Upper lobe of right lung (tissue), 1 donor: ENCODE results near the gene EXT2. TPM values are rescaled to one million over a fixed set of nuclear protein-coding genes. Genes with fewer than 3 reads are reported as not detected.

Experiments used
- ATAC-seq: fragments of 200-7000 bp; cut with Tn5 transposase; one replicate; pipeline ENCODE4 v1.9.1; 2020; ENCODE audit warnings: mild to moderate bottlenecking, moderate library complexity
- DNase-seq: peaks from one replicate; pipeline ENCODE4 v3.0.0-alpha.2; 2020
- H3K27ac ChIP-seq: fragments of 200-600 bp; one replicate; pipeline ENCODE4 v1.8.0; 2022
- H3K27me3 ChIP-seq: fragments of 200-600 bp; one replicate; pipeline ENCODE4 v1.8.0; 2022; ENCODE audit warnings: mild to moderate bottlenecking
- H3K36me3 ChIP-seq: fragments of 200-600 bp; one replicate; pipeline ENCODE4 v1.8.0; 2022
- H3K4me1 ChIP-seq: fragments of 200-600 bp; one replicate; pipeline ENCODE4 v1.8.0; 2022
- H3K4me3 ChIP-seq: fragments of 200-600 bp; one replicate; pipeline ENCODE4 v1.8.0; 2022; ENCODE audit warnings: mild to moderate bottlenecking
- H3K9me3 ChIP-seq: fragments of 200-600 bp; one replicate; pipeline ENCODE4 v1.8.0; 2022
- CTCF ChIP-seq: fragments of 200-600 bp; IDR thresholded peaks from one replicate; pipeline ENCODE4 v1.8.0; 2022; ENCODE audit warnings: antibody characterized with exemption
- intact Hi-C: fragments of 100-400 bp; cut with DNase I; formaldehyde crosslinking; loops from one replicate; pipeline ENCODE4 v1.11.0; 2022
- total RNA-seq: library from RNA; stranded (reverse); fragmentation: NEBNext Ultra II Directional; extraction: Animal tissue kit (Norgen Biotek cat#: 25700); gene quantifications from one replicate; pipeline ENCODE4 v1.2.1, GENCODE V29; 2021
- donor health status: DM: no; HTN: yes; CAD: no; lungs with severe emphysema.

The EXT2 gene
- total RNA-seq, 1 donor from 2014 or later, result 61.2 TPM

- no peak for ATAC-seq
- Histone ChIP-seq H3K4me1 (no peaks in the 10 kb centered on the region), H3K36me3 (peaks cover 6% of the 10 kb centered on the region), H3K9me3 (no peaks in the 10 kb centered on the region), H3K4me3 (peak overlapping the region; percentile 82), H3K27me3 (no peaks in the 10 kb centered on the region), H3K27ac (peak overlapping the region; percentile 92)
- no peak for DNase-seq
- TF ChIP-seq CTCF, result no peak
- intact Hi-C loops, result no loop called here
These were observed 28.7 kb upstream of the EXT2 start for GRCh38 chr11:44066732-44067141.

DNA sequence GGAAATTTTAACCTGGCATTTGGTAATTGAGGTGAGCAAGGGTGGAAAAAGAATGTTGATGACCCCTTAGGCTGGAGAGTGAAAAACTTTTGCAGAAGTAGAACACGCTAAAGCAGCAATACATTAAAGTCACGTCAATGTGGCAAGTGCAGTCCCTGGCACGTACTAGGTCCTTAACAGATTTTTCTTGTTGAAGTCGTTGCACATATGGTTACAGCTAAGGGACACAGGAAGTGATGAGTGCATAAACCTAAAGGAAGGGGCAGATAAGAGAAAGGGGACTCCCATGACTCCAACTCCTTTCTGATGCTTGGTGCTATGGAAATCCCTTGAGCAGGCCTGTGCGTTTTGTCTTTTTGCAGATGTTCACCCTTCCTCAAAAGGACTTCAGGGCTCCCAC, 28.2 kb upstream of the EXT2 start:
- H3K4me1 ChIP-seq, result no peaks in the 10 kb centered on the region
- H3K4me3 ChIP-seq, result peak overlapping the region; percentile 82
- H3K27me3 ChIP-seq, result no peaks in the 10 kb centered on the region
- no peak for TF ChIP-seq CTCF
- intact Hi-C loops, result no loop called here
- no peak for DNase-seq
- no peaks in the 10 kb centered on the region for H3K9me3 ChIP-seq
- H3K36me3 ChIP-seq, result peaks cover 6% of the 10 kb centered on the region
- H3K27ac ChIP-seq, result no peak overlapping the region
- no peak for ATAC-seq

- ATAC-seq (no peak), DNase-seq (no peak)
- no peak overlapping the region for H3K4me3 ChIP-seq
- no peak overlapping the region for H3K27ac ChIP-seq
- no peaks in the 10 kb centered on the region for H3K27me3 ChIP-seq
- TF ChIP-seq CTCF, result no peak
- no peaks in the 10 kb centered on the region for H3K4me1 ChIP-seq
- H3K9me3 ChIP-seq, result no peaks in the 10 kb centered on the region
- intact Hi-C loops, result no loop called here
- H3K36me3 ChIP-seq, result peaks cover 6% of the 10 kb centered on the region
These were observed 27.3 kb upstream of the EXT2 start for GRCh38 chr11:44068180-44068579.

DNA sequence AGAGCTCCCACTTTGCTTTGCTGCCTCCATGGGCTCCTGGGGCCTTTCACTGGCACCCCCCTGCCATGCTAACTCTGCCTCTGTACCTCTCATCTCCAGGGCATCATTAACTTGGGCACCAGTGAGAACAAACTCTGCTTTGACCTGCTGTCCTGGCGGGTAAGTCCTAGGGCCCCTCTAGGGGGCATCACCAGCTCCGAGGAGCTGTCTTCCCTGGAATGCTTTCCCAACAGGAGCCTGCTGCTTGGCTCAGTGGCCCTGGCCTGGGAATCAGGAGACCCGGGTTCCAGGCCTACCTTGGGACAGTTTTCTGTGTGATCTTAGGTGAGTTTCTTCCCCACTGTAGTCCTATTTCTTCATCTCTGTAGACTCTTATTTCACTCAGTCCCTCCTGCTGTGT, 24.3 kb upstream of the EXT2 start:
- no peak for ATAC-seq
- H3K27ac ChIP-seq, result no peak overlapping the region
- no peak for TF ChIP-seq CTCF
- no peaks in the 10 kb centered on the region for H3K4me1 ChIP-seq
- no peak for DNase-seq
- H3K27me3 ChIP-seq, result no peaks in the 10 kb centered on the region
- peaks cover 6% of the 10 kb centered on the region for H3K36me3 ChIP-seq
- intact Hi-C loops, result no loop called here
- no peak overlapping the region for H3K4me3 ChIP-seq
- no peaks in the 10 kb centered on the region for H3K9me3 ChIP-seq

DNA sequence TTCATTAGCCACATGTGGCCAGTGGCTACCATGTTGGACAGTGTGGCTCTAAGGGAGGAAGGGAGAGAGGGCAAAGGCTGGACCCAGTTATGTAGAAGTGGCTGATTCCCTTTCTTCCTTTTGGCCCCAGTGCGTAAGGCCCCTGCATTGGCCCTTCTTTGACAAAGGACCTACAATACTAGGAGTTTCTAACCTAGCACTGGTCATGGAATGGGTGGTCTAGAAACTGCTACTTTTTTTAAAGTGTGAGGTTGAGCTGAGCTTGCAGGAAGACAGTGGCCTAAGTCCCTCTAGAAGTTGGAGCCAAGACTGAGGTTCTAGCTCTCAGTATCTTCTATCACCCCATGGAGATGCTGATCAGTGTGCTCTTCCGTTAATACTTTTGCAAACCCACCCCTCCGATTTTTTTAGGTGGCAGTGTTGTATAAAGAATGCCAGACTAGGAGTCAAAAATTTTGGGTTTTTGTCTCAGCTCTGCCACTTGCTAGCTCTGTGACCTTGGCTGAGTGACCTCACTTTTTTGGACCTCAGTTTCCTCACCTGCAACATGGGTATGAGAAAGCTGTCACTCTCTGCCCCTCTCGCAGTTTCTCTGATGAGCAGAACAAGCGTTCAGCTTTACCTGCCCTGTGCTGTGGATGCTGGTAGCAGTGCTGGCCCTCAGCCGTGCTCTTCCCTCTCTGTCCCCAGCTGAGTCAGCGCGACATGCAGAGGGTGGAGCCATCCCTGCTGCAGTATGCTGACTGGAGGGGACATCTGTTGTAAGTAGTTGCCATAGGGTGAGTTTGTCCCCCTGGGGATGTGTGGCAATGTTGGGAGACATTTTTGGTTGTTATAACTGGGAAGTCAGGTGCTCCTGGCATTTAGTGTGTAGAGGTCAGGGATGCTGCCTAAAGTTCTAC, 22.5 kb upstream of the EXT2 start:
- H3K27me3 ChIP-seq, result no peaks in the 10 kb centered on the region
- H3K36me3 ChIP-seq, result peaks cover 10% of the 10 kb centered on the region
- H3K27ac ChIP-seq, result no peak overlapping the region
- ATAC-seq, result no peak
- no peaks in the 10 kb centered on the region for H3K9me3 ChIP-seq
- no peak for TF ChIP-seq CTCF
- H3K4me1 ChIP-seq, result no peaks in the 10 kb centered on the region
- intact Hi-C loops, result no loop called here
- DNase-seq, result no peak
- no peak overlapping the region for H3K4me3 ChIP-seq
